Measurements from ENCODE around the gene PTH2.
"Not testable (repeated sequence)": the region's sequence is repeated elsewhere in the genome, so short reads cannot be mapped to it uniquely, and the experiment has no call there.

Gene PTH2

DNA sequence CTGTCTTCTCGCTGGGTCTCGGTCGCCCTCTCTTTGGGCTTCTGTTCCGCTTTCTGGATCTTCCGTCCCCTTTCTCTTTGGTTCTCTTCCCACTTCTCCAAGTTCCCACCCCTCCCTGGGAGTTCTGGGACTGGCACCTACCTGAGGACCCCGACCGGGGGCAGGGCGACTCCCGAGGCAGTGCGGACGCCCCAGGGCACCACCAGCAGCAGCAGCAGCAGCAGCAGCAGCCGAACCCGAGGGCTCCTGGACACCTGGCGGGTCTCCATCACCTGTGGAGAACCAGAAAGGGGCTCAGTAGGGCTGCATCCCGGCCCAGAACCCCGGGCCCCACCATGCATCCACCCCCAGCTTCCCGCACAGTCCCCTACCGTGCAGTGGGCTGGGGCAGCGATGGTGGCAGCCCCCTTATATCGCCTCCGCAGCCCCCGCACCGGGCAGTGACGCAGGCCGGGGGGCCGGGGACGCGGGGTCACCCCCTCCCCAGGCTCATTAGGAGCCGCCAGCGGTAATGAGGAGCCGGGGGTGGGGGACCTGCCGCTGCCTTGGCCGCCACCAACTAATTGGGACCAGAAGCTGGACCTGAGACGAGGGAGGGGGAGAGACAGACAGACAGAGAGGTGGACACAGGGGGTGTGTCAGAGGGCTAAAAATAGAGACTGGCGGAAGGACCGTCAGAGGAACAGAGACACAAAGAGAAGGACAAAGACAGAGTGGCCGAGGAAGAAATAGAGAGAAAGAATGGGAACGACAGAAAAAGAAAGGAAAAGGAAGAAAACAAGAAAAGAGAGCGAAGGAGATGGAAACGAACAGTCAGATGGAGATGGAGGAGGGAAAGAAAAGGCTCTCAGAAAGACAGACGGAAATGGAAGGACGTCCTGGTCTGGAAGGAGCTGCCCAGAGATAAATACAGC lies at the start of gene PTH2:
TSS of gene PTH2 (minus strand) at position 371 of the 914 bp plus-strand sequence. CDS start at position 269, 102 bp downstream.
- no peak for DNase-seq (ENCODE audit: low spot score)

DNA sequence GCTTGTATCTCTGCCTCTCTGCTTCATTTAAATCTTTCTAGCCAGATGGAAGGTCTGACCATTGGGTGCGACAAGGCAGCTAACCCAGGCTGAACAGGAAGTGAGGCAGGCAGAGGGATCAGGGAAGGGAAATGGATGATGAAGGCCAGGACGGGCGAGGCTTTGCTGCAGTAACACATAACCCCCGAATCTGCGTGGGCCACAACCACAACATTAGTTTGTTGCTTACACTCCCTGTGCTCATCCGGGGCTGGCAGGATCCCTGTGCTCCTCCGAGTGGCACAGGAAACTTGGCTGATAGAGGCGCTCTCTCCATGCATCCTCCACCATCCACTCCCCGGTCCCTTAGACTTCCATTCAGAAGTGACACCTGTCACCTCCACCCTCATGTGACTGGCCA lies 49.7 kb upstream of the PTH2 start:
- DNase-seq (ENCODE audit: low spot score), result no peak

DNA sequence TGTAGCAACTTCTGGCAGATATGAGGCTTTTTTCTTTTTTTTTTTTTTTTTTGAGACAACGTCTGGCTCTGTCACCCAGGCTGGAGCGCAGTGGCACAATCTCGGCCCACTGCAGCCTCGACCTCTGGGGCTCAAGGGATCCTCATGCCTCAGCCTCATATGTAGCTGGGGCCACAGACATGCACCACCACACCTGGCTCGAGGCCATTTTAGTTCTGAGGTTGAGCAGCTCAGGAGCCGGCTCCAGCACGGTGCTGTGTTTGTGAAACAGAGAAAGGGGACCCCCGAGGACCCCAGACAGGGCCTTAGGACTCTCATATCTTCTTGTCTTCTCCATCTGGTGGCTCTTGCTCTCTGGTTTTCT lies 47.4 kb upstream of the PTH2 start:
- no peak for DNase-seq (ENCODE audit: low spot score)

DNA sequence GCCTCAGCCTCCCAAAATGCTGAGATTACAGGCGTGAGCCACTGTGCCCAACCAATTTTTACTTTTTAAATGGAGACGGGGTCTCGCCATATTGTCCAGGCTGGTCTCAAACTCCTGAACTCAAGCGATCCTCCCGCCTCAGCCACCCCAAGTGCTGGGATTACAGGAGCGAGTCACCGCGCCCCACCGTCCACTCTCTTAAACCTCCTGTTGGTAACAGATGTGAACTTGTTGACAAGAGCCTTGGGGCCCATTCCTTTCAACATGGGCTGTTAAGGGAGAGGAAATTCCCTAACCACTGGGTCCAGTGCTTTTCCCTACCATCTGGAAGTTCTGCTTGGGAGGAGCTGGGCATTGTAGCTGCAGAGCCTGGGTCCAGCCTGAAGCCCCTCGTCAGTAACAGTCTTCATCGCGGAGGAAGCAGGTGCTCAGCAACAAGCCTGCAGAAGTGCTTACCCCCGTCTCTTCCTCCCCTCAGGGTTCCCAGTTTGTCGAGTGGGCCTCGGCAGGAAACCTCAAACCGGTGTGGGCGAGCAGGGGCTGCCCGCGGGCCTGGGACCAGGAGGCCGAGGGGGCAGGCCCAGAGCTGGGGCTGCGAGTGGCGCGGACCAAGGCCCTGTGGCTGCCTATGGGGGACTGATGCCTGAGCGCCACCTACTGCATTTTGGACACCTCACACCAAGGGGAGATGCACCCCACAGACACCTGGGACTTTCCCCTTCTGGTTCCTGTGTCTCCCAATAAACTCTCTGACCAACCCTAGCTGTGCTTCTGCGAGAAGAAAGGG lies 46.8 kb upstream of the PTH2 start:
- DNase-seq (ENCODE audit: low spot score), result peak; percentile 8

DNA sequence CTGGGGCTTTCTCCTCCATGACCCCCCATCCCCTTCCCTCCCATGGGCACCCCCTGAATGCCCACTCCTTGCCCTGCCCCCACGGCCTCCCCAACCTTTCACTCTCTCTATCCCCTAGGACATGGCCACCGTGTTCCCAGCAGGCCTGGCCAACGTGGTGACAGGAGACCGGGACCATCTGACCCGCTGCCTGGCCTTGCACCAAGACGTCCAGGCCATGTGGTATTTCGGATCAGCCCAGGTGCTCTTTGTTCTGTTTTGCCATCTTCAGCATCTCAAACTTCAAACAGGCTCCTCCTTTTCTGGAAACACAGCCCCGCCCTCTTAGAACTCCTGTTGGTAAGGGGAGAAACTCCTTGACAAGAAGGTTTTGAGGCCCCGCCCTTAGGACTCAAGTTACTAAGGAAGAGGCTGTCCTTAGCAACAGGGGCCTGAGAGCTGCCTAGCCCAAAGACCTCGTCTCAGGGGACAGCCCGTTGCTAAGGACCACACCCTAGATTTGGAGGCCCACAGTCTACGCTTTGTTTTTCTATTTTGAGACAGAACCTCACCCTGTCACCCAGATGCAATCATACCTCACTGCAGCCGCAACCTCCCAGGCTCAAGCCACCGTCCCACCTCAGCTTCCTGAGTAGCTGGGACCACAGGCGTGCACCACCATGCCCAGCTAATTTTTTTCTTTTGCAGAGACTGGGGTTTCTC lies 45.7 kb upstream of the PTH2 start:
- peak; percentile 83 for DNase-seq (ENCODE audit: low spot score)

DNA sequence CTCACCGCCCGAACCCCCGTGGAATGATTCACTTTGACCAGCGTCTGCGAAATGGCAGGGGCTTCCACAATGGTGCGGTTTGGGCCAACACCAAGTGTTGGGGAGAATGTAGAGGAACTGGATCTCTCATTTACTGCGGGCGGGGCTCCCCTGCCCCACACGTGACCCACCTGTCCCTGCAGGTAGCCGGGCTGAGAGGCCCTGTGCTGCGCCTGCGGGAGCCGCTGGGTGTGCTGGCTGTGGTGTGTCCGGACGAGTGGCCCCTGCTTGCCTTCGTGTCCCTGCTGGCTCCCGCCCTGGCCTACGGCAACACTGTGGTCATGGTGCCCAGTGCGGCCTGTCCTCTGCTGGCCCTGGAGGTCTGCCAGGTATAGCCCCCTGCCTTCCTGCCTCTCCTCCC lies 45.0 kb upstream of the PTH2 start:
- DNase-seq (ENCODE audit: low spot score), result peak; percentile 14

- no peak for DNase-seq (ENCODE audit: low spot score)
Observed at GRCh38 chr19:49465371-49465770, 42.1 kb upstream of the PTH2 start.

- DNase-seq (ENCODE audit: low spot score), result peak; percentile 11
Observed at GRCh38 chr19:49463960-49464740, 40.9 kb upstream of the PTH2 start.

- DNase-seq (ENCODE audit: low spot score), result no peak
Observed at GRCh38 chr19:49462492-49462891, 39.3 kb upstream of the PTH2 start.

DNA sequence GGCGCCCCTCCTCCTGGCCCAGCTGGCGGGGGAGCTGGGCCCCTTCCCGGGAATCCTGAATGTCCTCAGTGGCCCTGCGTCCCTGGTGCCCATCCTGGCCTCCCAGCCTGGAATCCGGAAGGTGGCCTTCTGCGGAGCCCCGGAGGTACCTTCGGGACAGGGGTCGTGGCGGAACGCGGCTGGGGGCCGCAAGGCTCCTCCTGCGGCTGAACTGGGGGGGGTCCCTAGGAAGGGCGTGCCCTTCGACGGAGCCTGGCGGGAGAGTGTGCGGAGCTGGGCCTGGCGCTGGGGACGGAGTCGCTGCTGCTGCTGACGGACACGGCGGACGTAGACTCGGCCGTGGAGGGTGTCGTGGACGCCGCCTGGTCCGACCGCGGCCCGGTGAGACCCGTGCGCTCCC lies 38.4 kb upstream of the PTH2 start:
- DNase-seq (ENCODE audit: low spot score), result no peak

DNA sequence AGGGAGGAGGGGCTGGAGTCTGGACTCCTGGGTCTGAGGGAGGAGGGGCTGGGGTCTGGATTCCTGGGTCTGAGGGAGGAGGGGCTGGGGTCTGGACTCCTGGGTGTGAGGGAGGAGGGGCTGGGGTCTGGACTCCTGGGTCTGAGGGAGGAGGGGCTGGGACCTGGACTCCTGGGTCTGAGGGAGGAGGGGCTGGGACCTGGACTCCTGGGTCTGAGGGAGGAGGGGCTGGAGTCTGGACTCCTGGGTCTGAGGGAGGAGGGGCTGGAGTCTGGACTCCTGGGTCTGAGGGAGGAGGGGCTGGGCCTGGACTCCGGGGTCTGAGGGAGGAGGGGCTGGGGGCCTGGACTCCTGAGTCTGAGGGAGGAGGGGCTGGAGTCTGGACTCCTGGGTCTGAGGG lies 37.9 kb upstream of the PTH2 start:
- DNase-seq (ENCODE audit: low spot score), result not testable (repeated sequence)

GRCh38 chr19:49459388-49459787 lies 36.1 kb upstream of the PTH2 start:
- DNase-seq (ENCODE audit: low spot score), result no peak

DNA sequence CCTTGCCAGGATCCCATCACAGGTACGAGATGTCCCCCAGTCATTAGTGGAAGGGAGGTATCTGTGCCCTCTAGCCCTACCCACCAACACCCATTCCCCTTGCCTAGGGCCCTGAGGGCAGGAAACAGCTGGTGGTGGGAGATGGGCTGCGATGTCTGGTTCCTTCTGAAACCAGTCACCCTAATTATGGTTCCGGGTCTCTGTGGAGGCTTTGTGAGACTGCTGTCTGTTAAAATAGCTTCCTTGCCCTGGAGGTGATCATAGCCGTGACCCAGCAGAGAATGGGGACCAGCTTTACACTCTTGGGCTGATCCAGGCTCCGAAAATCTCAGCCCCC lies 35.3 kb upstream of the PTH2 start:
- no peak for DNase-seq (ENCODE audit: low spot score)

- no peak for DNase-seq (ENCODE audit: low spot score)
Observed at GRCh38 chr19:49456326-49456725, 33.1 kb upstream of the PTH2 start.

GRCh38 chr19:49455773-49456172 lies 32.5 kb upstream of the PTH2 start:
- DNase-seq (ENCODE audit: low spot score), result no peak

DNA sequence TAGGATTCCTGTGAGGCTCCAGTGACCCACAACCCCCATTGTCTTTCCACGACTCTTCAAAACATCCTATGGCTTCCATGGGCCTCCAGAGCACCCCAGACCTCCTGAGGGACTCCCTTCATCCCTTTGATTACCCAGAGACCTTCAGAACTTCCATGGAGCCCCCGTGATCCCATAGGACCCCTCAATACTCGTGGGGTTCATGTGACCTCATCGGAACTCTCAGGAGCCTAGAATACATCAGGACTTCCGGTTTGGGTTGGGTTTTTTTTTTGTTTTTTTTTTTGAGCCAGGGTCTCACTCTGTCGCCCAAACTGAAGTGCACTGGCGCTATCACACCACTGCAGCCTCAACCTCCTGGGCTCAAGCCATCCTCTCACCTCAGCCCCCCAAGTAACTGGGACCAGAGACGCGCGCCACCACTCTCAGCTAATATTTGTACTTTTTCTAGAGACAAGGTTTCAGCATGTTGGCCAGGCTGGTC lies 30.6 kb upstream of the PTH2 start:
- DNase-seq (ENCODE audit: low spot score), result no peak

GRCh38 chr19:49453013-49453756 lies 29.9 kb upstream of the PTH2 start, which contains the start of gene ALDH16A1:
TSS of gene ALDH16A1 (plus strand) at chr19:49453225. CDS start at chr19:49453332, 107 bp downstream.
- peak; percentile 96 for DNase-seq (ENCODE audit: low spot score)

DNA sequence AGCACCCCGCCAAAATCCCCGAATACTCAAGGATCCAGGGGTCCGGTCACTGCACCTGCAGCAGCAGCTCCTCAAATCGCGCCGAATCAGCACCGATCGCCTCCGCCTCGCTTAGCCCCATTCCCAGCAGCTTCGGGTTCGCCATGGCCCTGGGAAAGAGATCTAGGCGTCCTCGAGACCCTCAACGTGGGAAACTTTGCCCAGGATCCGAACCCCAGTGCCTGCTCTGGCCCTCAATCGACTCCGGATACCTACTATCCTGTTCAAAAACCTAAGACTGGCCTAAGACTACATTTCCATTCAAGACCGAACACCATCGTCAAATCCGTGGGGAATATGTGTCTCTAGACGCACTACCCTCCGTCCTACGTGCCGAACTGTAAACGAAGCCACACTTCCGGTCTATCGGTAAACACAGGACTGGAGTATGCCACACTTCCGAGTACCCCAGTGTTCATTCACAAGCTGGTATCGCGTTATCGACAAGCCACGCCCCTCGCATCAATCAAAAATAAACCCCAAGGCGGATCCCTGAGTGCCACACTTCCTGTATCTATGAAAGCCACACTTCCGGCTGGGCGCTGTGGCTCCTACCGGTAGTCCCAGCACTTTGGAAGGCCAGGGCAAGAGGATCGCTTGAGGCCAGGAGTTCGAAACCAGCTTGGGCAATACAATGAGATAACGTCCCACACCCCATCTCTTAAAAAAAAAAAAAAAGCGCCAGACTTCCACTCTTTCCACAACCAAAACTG lies 28.4 kb upstream of the PTH2 start, which contains the start of gene PIH1D1:
TSS of gene PIH1D1 (minus strand) at position 385 of the 752 bp plus-strand sequence. CDS start at position 145, 240 bp downstream.
- DNase-seq (ENCODE audit: low spot score), result peak; percentile 83

DNA sequence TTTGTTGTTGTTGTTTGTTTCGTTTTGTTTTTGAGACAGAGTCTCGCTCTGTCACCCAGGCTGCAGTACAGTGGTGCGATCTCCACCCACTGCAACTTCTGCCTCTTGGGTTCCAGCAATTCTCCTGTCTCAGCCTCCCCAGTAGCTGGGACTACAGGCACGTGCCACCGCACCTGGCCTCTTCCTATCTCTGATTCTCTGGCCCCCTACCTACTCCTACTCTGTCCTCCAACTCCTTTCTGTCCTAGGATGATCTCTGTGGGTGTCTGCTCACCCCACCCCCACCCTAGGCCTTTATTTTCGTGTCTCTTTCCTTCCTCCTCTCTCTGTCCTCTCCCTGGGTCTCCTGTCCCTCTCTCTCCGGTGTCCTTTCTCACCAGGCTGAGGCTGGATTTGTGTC lies 27.2 kb upstream of the PTH2 start:
- no peak for DNase-seq (ENCODE audit: low spot score)

GRCh38 chr19:49448432-49448786 lies 25.2 kb upstream of the PTH2 start:
- no peak for DNase-seq (ENCODE audit: low spot score)
